GM21367 (cell line): ENCODE results near the gene CLSTN2.

Source experiments
- ATAC-seq: cut with Tn5 transposase; IDR thresholded peaks from one replicate; pipeline ENCODE4 v1.9.1; 2021; ENCODE audit not compliant: unreplicated experiment

CLSTN2 gene

GRCh38 chr3:140143367-140144069 is 208.5 kb downstream of the CLSTN2 start:
- ATAC-seq, result no peak

GRCh38 chr3:140145528-140145927 is 210.5 kb downstream of the CLSTN2 start:
- ATAC-seq, result no peak

DNA sequence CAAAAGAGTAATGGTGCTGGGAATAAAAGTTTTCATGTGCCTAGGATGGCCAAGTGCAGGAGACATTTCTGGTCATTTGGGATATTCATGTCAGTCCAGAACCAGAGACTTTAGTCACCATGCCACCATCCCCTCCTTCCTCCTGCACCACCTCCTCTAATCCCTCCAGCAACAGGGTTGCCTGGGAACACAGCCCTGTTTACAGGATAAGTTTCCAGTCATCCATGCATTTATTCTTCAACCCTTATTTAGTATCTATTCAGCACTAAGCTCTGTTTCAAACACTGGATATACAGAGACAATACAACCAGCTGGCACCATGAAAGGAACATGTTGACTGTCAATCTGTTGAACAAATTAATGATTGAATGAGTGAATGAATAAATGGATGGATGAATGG is 211.7 kb downstream of the CLSTN2 start:
- ATAC-seq, result no peak

- no peak for ATAC-seq
Observed at GRCh38 chr3:140147965-140148490, 213.0 kb downstream of the CLSTN2 start.

DNA sequence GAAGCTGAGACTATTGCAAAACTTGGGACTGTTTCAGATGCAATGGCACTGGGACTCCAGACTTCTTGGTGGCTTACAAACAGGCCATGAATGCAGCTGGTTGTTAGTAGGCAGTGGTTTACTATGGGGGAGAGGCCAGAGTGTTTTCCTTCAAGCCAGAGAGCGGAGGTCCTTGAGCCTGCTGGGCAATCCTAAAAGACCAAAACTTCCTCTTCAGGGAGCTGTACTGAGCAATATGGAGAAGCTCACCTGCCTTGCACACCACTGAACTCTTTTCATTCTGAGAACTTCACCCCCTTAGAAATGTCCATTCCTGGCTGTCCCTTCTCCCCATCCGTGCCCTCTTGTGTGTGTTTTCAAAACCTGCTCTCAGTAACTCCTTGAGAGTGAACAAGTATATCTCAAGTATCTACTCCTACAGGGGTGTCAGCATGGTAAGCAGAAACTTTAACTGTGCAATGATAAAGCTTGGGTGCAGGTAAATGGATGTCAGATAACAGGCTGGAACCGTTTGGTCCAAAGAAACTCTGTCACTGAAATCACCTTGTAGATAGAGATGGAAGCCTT is 213.9 kb downstream of the CLSTN2 start:
- ATAC-seq, result no peak

DNA sequence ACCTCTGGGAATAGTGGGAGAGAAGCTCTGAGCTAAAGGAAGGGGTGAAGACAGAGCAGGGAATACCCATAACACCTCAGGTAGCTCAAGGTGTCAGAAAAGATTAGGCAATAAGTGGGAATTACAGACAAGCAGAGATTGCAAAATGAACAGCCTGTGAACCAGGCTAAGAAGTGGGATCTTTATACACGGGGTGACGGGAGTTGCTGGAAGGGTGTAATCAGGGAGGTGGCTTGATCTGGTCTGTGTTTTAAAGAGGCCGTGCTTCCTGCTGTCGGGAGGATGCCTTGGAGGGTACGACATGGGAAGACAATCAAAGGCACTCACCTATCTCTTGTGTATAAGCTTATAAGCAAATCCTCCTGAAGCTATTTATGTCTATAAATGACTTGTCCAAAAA is 216.3 kb downstream of the CLSTN2 start:
- no peak for ATAC-seq

DNA sequence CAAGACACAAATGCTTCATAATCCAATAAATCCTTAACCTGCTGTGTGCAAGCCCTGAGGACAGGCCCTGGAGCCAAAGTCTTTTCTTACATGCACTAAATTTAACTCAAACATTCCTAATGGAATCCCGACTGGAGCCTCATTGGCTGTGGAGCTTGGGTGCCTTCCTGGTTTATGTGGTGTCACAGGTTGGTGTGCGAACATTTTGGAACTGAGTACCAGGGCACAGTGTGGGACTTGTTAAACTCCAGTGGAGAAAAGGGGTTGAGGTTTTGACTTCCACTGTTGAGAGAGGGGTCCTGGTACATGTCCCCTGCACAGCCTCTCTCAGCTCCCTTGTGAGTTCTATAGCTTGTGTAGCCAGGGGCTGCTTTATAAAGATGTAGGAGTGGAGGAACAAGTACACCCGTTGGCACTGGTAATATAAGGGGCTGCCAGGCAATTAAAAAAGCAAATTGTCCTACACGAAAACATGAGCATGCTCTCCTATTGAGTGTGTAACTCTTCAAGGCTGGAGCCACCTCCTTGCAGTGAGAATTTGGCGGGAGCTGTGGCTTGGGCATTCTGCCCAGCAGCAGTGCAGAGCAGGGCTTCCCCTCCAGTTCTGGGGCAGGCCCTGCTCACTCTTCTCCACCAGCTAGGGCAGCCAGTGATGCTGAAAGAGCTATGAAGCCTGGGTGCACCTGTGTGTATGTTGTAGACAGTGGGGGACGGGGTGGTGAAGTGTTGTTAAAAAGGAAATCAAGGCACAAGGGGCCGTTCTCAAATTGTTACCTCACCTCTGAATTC is 218.1 kb downstream of the CLSTN2 start:
- no peak for ATAC-seq

DNA sequence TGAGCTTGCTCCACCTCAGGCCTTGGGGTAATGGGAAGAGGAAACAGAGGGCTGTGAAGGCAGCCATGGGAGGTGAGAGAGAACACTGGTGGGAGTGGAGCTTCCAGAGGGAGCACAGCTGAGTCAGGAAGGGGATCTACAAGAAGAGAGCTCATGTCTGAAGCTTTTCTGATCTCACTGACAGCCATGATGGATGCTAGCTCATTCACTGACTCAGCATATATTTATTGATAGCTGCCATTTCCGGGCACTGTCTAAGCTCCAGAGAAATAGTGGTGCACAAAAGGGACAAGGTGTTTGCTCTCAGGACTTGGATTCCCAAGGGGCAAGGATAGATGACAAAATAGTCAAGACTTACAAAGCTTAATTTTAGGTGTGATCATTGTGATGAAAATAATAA is 218.8 kb downstream of the CLSTN2 start:
- ATAC-seq, result no peak

- no peak for ATAC-seq
Observed at GRCh38 chr3:140157161-140157560, 222.2 kb downstream of the CLSTN2 start.

DNA sequence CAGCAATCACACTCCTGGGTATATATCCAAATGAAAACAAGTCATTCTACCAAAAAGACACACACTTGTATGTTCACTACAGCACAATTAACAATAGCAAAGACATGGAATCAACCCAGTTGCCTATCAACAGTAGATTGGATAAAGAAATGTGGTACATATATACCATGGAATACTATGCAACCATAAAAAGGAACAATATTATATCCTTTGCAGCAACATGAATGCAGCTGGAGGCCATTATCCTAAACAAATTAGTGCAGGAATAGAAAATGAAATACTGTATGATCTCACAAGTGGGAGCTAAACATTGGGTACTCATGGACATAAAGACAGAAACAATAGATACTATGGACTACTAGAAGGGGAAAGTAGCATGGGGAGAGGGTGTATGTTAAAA is 224.7 kb downstream of the CLSTN2 start:
- no peak for ATAC-seq

DNA sequence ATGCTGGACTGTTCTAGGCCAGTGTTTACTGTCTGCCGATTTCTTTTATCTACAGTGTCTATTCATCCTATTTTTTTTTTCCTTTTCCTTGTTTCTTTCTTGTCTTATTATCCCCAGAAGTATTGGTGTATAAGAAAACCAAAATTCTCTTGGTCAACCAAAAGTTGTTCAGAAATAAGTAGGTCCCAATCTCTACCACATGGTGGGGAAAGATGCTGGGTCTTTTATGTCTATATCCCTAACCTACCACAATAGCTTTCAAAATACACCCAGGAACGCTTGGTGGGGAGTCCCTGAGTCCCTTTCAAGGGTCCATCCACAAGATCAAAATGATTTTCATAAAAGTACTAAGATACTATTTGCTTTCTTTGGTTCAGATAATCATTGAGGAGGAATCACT is 225.6 kb downstream of the CLSTN2 start:
- no peak for ATAC-seq

DNA sequence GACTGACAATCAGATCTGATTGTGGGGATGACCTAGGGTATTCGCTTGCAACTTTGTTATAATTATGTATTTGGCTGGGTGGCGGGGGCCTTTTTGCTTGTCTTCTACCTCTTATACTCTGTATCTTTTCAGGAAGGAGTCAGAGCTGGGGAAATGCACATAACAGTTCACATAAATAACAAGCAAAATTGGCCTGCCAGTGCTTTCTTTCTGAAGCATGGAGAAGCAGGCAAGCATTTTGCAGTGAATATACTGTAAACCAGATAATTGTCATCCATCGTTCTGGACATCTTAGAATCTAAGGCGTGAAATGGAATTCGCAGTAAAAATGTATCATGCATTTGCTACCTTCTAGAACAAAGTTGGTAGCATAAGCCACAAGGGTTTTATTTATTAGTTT is 227.6 kb downstream of the CLSTN2 start:
- ATAC-seq, result no peak

DNA sequence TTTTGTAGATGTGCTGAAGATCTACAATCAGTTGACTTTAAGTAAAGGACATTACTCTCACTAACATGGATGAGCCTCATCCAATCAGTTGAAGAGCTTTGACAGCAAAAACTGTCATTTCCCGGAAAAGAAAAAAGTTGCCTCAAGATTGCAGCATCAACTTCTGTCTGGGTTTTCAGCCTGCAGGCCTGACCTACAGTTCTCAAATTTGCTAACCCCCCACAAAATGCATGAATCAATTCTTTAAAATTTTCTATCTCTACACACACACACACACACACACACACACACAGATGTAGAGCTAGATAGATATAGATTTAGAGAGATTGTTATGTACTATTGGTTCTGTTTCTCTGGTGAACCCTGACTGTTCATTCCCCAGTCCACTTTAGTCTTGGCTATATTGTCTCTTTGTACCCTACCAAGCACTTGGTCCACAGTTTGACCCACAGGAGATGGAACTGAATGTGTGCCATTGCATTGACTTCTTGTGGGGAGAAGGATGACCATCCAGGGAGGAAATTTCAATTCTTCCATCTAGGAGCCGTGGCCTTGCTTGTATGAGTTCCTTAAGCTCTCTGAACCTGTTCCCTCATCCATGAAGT is 228.3 kb downstream of the CLSTN2 start:
- ATAC-seq, result no peak

GRCh38 chr3:140164156-140164555 is 229.2 kb downstream of the CLSTN2 start:
- no peak for ATAC-seq

GRCh38 chr3:140164922-140165590 is 230.1 kb downstream of the CLSTN2 start:
- no peak for ATAC-seq

GRCh38 chr3:140165781-140166180 is 230.8 kb downstream of the CLSTN2 start:
- no peak for ATAC-seq

GRCh38 chr3:140166861-140167599 is 232.0 kb downstream of the CLSTN2 start:
- no peak for ATAC-seq

DNA sequence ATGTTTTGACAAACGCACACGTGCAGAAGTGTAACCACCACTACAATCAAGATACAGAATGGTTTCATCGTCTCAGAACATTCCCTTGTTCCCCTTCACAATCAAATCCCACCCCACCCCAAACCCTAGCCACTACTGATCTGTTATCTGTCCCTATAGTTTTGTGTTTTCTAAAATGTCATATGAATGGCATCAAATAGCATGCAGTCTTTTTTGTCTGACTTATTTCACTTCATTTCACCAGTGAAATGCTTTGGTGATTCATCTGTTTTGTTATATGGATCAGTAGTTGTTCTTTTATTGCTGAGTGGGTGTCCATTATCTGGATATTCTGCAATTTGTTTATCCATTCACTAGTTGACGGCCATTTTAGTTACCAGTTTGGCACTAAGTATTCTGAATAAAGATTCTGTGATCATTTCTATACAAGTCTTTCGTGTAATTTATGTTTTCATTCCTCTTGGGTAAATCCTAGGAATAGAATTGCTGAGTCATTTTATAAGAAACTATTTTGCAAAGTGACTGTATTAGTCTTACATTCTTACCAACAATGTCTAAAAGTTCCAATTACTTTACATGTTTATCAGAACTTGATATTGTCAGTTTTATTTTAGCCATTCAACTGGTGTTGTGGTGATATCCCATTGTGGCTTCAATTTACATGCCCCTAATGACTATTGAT is 232.8 kb downstream of the CLSTN2 start:
- ATAC-seq, result no peak

DNA sequence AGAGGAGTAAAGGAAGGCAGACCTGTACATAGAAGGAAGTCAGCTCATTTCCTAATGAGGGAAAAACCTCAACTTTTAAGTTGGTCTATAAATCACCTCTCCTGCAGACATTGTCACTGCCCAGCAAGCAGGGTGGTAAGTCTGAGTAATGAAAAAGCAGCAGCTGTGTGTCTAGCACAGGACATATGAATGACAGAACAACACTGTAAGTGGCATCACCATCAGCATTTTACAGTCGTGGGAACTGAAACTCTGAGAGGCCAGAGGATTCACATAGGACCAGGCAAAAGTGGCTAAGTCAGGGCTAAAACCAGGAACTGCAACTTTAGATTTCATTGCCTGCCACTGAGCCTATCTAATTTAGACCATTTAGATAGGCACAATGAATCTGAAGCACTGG is 235.6 kb downstream of the CLSTN2 start:
- peak; percentile 99 for ATAC-seq

GRCh38 chr3:140176526-140176925 is 241.5 kb downstream of the CLSTN2 start:
- no peak for ATAC-seq
